ENCODE results near the gene SYNE1. TPM values are rescaled to one million over a fixed set of nuclear protein-coding genes. Genes with fewer than 3 reads are reported as not detected.
"Not testable (repeated sequence)": the region's sequence is repeated elsewhere in the genome, so short reads cannot be mapped to it uniquely, and the experiment has no call there.

Gene SYNE1
- polyA plus RNA-seq: 28.2 TPM
- long read RNA-seq, donor 1: 0 reads
- long read RNA-seq, donor 2: 0 reads
- long read RNA-seq, donor 3: 0 reads
- long read RNA-seq, donor 4: 0 reads
- long read RNA-seq, donor 5: 0 reads
- long read RNA-seq, donor 6: 0 reads
- long read RNA-seq, donor 7, partial matches to known transcripts: 6 of 7 reads
- long read RNA-seq, donor 7, other reads (novel, unspliced or antisense): 0 of 7 reads
- long read RNA-seq, donor 8, partial matches to known transcripts: 0 of 1 reads
- long read RNA-seq, donor 8, other reads (novel, unspliced or antisense): 0 of 1 reads
- long read RNA-seq, donor 9: 0 reads
- long read RNA-seq, donor 10, partial matches to known transcripts: 0 of 1 reads
- long read RNA-seq, donor 10, other reads (novel, unspliced or antisense): 0 of 1 reads
- long read RNA-seq, donor 11: 0 reads

- Histone ChIP-seq H3K4me3 (ENCODE audit: low read length) (peak within 1 kb of the TSS; percentile 27), H3K27ac (ENCODE audit: low read length) (no peak within 1 kb of the TSS)
Measured at GRCh38 chr6:152637296-152638047, at the start of gene SYNE1. Gene SYNE1 (minus strand): TSS chr6:152637362. CDS start chr6:152628331, 9,031 bp downstream.

GRCh38 chr6:152685819-152686218, 48.7 kb upstream of the SYNE1 start:
- no peak overlapping the region for H3K27ac ChIP-seq (ENCODE audit: low read length)
- H3K36me3 ChIP-seq (ENCODE audit: control insufficient read depth, insufficient read depth, low read length): no peaks in the 10 kb centered on the region
- H3K4me1 ChIP-seq (ENCODE audit: control insufficient read depth, insufficient read depth, low read length): no peaks in the 10 kb centered on the region
- H3K4me3 ChIP-seq (ENCODE audit: low read length): no peak overlapping the region
- DNase-seq: no peak
- no peaks in the 10 kb centered on the region for H3K27me3 ChIP-seq (ENCODE audit: control insufficient read depth, insufficient read depth, low read length)
- no CpG with 5 or more reads among the region's 12 CpGs for WGBS (ENCODE audit: insufficient coverage, low lambda C conversion rate)
- no peaks in the 10 kb centered on the region for H3K9me3 ChIP-seq (ENCODE audit: control insufficient read depth, low read depth, low read length)

More at GRCh38 chr6:152637296-152638047, at the start of gene SYNE1:
- Histone ChIP-seq H3K27me3 (ENCODE audit: control insufficient read depth, insufficient read depth, low read length) (peaks cover 35% of the 10 kb centered on the region), H3K9me3 (ENCODE audit: control insufficient read depth, low read depth, low read length) (no peaks in the 10 kb centered on the region), H3K36me3 (ENCODE audit: control insufficient read depth, insufficient read depth, low read length) (no peaks in the 10 kb centered on the region), H3K4me1 (ENCODE audit: control insufficient read depth, insufficient read depth, low read length) (no peaks in the 10 kb centered on the region)
- 83% methylated on average over 1 of the region's 16 CpGs for WGBS (ENCODE audit: insufficient coverage, low lambda C conversion rate)
- DNase-seq: no peak

GRCh38 chr6:152682935-152683334, 45.8 kb upstream of the SYNE1 start:
- not testable (repeated sequence) for H3K36me3 ChIP-seq (ENCODE audit: control insufficient read depth, insufficient read depth, low read length); H3K4me3 ChIP-seq (ENCODE audit: low read length); H3K9me3 ChIP-seq (ENCODE audit: control insufficient read depth, low read depth, low read length); H3K4me1 ChIP-seq (ENCODE audit: control insufficient read depth, insufficient read depth, low read length); H3K27me3 ChIP-seq (ENCODE audit: control insufficient read depth, insufficient read depth, low read length); H3K27ac ChIP-seq (ENCODE audit: low read length); DNase-seq
- no CpG with 5 or more reads among the region's 8 CpGs for WGBS (ENCODE audit: insufficient coverage, low lambda C conversion rate)

GRCh38 chr6:152682141-152682540, 45.0 kb upstream of the SYNE1 start:
- Histone ChIP-seq H3K36me3 (ENCODE audit: control insufficient read depth, insufficient read depth, low read length) (no peaks in the 10 kb centered on the region), H3K9me3 (ENCODE audit: control insufficient read depth, low read depth, low read length) (no peaks in the 10 kb centered on the region), H3K27me3 (ENCODE audit: control insufficient read depth, insufficient read depth, low read length) (no peaks in the 10 kb centered on the region), H3K27ac (ENCODE audit: low read length) (no peak overlapping the region), H3K4me1 (ENCODE audit: control insufficient read depth, insufficient read depth, low read length) (no peaks in the 10 kb centered on the region), H3K4me3 (ENCODE audit: low read length) (no peak overlapping the region)
- 18% methylated on average over 2 of the region's 8 CpGs for WGBS (ENCODE audit: insufficient coverage, low lambda C conversion rate)
- no peak for DNase-seq

GRCh38 chr6:152680879-152681517, 43.8 kb upstream of the SYNE1 start:
- Histone ChIP-seq H3K27ac (ENCODE audit: low read length) (no peak overlapping the region), H3K9me3 (ENCODE audit: control insufficient read depth, low read depth, low read length) (no peaks in the 10 kb centered on the region), H3K27me3 (ENCODE audit: control insufficient read depth, insufficient read depth, low read length) (no peaks in the 10 kb centered on the region), H3K4me1 (ENCODE audit: control insufficient read depth, insufficient read depth, low read length) (no peaks in the 10 kb centered on the region), H3K36me3 (ENCODE audit: control insufficient read depth, insufficient read depth, low read length) (no peaks in the 10 kb centered on the region), H3K4me3 (ENCODE audit: low read length) (no peak overlapping the region)
- 28% methylated on average over 2 of the region's 3 CpGs for WGBS (ENCODE audit: insufficient coverage, low lambda C conversion rate)
- no peak for DNase-seq

GRCh38 chr6:152680151-152680550, 43.0 kb upstream of the SYNE1 start:
- DNase-seq: no peak
- no CpG with 5 or more reads among the region's 1 CpG for WGBS (ENCODE audit: insufficient coverage, low lambda C conversion rate)
- Histone ChIP-seq H3K4me1 (ENCODE audit: control insufficient read depth, insufficient read depth, low read length) (no peaks in the 10 kb centered on the region), H3K27ac (ENCODE audit: low read length) (no peak overlapping the region), H3K36me3 (ENCODE audit: control insufficient read depth, insufficient read depth, low read length) (no peaks in the 10 kb centered on the region), H3K27me3 (ENCODE audit: control insufficient read depth, insufficient read depth, low read length) (no peaks in the 10 kb centered on the region), H3K4me3 (ENCODE audit: low read length) (no peak overlapping the region), H3K9me3 (ENCODE audit: control insufficient read depth, low read depth, low read length) (no peaks in the 10 kb centered on the region)

- no peaks in the 10 kb centered on the region for H3K36me3 ChIP-seq (ENCODE audit: control insufficient read depth, insufficient read depth, low read length)
- DNase-seq: no peak
- no peak overlapping the region for H3K4me3 ChIP-seq (ENCODE audit: low read length)
- H3K4me1 ChIP-seq (ENCODE audit: control insufficient read depth, insufficient read depth, low read length): no peaks in the 10 kb centered on the region
- H3K9me3 ChIP-seq (ENCODE audit: control insufficient read depth, low read depth, low read length): no peaks in the 10 kb centered on the region
- H3K27ac ChIP-seq (ENCODE audit: low read length): no peak overlapping the region
- H3K27me3 ChIP-seq (ENCODE audit: control insufficient read depth, insufficient read depth, low read length): no peaks in the 10 kb centered on the region
Measured at GRCh38 chr6:152673236-152673635, 36.1 kb upstream of the SYNE1 start.

GRCh38 chr6:152671171-152671570, 34.0 kb upstream of the SYNE1 start:
- DNase-seq: no peak
- Histone ChIP-seq H3K27me3 (ENCODE audit: control insufficient read depth, insufficient read depth, low read length) (no peaks in the 10 kb centered on the region), H3K4me3 (ENCODE audit: low read length) (no peak overlapping the region), H3K27ac (ENCODE audit: low read length) (no peak overlapping the region), H3K36me3 (ENCODE audit: control insufficient read depth, insufficient read depth, low read length) (no peaks in the 10 kb centered on the region), H3K4me1 (ENCODE audit: control insufficient read depth, insufficient read depth, low read length) (no peaks in the 10 kb centered on the region), H3K9me3 (ENCODE audit: control insufficient read depth, low read depth, low read length) (no peaks in the 10 kb centered on the region)
- 62% methylated on average over 4 of the region's 4 CpGs for WGBS (ENCODE audit: insufficient coverage, low lambda C conversion rate)

GRCh38 chr6:152669895-152670294, 32.7 kb upstream of the SYNE1 start:
- H3K27ac ChIP-seq (ENCODE audit: low read length): no peak overlapping the region
- H3K9me3 ChIP-seq (ENCODE audit: control insufficient read depth, low read depth, low read length): no peaks in the 10 kb centered on the region
- no CpG with 5 or more reads among the region's 1 CpG for WGBS (ENCODE audit: insufficient coverage, low lambda C conversion rate)
- no peak for DNase-seq
- no peak overlapping the region for H3K4me3 ChIP-seq (ENCODE audit: low read length)
- no peaks in the 10 kb centered on the region for H3K27me3 ChIP-seq (ENCODE audit: control insufficient read depth, insufficient read depth, low read length)
- no peaks in the 10 kb centered on the region for H3K36me3 ChIP-seq (ENCODE audit: control insufficient read depth, insufficient read depth, low read length)
- no peaks in the 10 kb centered on the region for H3K4me1 ChIP-seq (ENCODE audit: control insufficient read depth, insufficient read depth, low read length)

GRCh38 chr6:152661776-152662175, 24.6 kb upstream of the SYNE1 start:
- no CpG with 5 or more reads among the region's 3 CpGs for WGBS (ENCODE audit: insufficient coverage, low lambda C conversion rate)
- no peak overlapping the region for H3K27ac ChIP-seq (ENCODE audit: low read length)
- no peaks in the 10 kb centered on the region for H3K27me3 ChIP-seq (ENCODE audit: control insufficient read depth, insufficient read depth, low read length)
- DNase-seq: no peak
- no peak overlapping the region for H3K4me3 ChIP-seq (ENCODE audit: low read length)
- no peaks in the 10 kb centered on the region for H3K36me3 ChIP-seq (ENCODE audit: control insufficient read depth, insufficient read depth, low read length)
- H3K4me1 ChIP-seq (ENCODE audit: control insufficient read depth, insufficient read depth, low read length): no peaks in the 10 kb centered on the region
- no peaks in the 10 kb centered on the region for H3K9me3 ChIP-seq (ENCODE audit: control insufficient read depth, low read depth, low read length)
